ENCODE results near the gene GJB2.
A peak's percentile ranks its signal among the peaks of the same experiment; 100 is the strongest.

The GJB2 gene

DNA sequence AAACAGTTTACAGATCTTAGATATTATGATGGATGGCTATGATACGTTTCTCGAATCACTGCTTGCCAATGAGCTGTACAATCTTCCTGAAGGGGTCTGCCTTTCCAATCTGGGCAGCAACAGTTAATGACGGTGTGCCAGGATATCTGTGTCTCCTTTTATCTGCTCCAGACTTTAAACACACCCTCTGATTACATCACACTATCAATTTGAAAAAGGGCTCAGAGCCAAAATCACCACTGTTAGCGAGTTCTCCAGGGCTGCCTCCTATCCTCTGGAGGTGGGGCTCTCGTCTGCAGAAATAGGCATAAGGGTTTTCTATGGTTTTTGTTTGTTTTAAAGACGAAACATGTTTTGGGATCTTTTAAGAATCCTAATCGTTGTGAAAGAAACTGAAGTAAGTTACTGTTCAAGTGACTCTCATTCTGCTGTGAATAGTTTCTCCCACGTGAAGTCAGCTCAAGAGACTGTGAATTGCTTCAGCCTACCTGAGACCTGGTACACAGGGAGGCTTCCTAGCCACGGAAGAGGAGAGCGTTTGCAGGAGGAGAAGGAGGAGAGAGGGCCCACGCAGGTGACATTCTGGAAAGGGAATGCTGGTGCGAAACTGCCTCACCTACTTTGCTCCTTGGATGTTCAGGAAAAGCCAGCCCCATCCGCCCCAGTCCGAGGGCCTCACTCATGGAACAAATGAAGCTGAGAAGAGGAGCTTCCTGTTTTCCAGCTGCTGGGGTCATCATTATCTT lies 16.7 kb downstream of the GJB2 start:
- peak overlapping the region; percentile 74 for H3K27ac ChIP-seq
- TF ChIP-seq, protein P1, sequence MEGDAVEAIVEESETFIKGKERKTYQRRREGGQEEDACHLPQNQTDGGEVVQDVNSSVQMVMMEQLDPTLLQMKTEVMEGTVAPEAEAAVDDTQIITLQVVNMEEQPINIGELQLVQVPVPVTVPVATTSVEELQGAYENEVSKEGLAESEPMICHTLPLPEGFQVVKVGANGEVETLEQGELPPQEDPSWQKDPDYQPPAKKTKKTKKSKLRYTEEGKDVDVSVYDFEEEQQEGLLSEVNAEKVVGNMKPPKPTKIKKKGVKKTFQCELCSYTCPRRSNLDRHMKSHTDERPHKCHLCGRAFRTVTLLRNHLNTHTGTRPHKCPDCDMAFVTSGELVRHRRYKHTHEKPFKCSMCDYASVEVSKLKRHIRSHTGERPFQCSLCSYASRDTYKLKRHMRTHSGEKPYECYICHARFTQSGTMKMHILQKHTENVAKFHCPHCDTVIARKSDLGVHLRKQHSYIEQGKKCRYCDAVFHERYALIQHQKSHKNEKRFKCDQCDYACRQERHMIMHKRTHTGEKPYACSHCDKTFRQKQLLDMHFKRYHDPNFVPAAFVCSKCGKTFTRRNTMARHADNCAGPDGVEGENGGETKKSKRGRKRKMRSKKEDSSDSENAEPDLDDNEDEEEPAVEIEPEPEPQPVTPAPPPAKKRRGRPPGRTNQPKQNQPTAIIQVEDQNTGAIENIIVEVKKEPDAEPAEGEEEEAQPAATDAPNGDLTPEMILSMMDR (conservative IDR thresholded peaks at IDR 0.05), result no peak
- TF ChIP-seq ZFX (IDR thresholded peaks at IDR 0.05), result no peak

DNA sequence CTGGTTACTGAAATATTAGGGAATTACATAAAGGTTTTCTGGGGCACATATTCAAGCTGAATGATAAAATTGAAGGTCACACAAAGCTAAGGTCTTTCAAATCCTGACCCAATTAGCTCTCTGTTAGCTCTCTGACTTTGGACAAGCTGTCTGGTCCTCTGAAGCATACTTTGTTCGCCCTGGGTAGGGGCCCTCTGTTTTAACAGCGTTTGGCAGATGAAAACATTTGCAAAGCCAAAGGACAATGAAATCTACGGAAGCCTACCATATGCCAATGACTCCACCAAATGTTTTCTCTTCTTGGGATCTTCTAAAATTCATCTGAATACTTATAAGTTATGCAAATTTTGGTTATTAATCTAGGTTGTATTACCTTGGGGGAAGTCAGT lies 17.3 kb downstream of the GJB2 start:
- peak overlapping the region; percentile 74 for H3K27ac ChIP-seq
- TF ChIP-seq, protein P1 (conservative IDR thresholded peaks at IDR 0.05), result no peak
- TF ChIP-seq ZFX (IDR thresholded peaks at IDR 0.05), result no peak

DNA sequence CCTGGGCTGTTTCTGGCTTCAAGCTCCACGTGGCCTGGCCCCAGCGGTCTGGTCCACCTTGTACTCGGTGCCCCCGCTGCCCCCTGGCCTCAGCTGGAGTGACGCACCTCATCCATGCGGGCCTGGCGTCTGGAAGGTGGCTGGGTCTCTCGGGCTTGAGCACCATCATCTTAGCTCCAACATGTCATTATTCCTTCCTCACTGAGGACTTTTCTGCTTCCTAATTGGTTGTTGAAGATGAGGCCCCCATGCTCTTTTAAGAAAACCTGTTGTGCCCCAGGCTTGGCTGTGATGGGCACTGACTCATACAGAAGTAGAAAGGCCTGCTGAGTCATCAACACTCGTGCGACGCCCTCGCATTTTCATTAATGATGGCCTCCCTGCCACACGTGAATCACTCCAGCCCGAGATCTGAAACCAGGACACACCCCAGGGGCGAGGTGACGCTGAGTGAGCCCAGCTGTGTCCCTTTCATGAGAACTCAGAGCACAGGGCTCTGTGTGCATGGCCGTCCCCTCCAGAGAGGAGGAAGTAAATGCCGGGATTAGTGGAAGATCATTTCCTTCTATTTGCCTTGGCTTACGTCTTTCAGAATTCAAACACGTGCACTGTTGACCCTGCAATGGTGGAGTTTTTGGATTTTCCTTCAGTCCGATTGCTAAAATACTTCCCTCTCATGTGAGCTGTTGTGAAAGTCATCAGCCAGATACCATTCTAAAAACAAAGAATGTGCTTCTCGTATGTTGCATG lies 17.9 kb downstream of the GJB2 start:
- H3K27ac ChIP-seq, result peak overlapping the region; percentile 74
- peak; percentile 25; the same call in 1 of the 2 replicates for TF ChIP-seq ZFX (IDR thresholded peaks at IDR 0.05)
- TF ChIP-seq, protein P1 (conservative IDR thresholded peaks at IDR 0.05), result no peak

DNA sequence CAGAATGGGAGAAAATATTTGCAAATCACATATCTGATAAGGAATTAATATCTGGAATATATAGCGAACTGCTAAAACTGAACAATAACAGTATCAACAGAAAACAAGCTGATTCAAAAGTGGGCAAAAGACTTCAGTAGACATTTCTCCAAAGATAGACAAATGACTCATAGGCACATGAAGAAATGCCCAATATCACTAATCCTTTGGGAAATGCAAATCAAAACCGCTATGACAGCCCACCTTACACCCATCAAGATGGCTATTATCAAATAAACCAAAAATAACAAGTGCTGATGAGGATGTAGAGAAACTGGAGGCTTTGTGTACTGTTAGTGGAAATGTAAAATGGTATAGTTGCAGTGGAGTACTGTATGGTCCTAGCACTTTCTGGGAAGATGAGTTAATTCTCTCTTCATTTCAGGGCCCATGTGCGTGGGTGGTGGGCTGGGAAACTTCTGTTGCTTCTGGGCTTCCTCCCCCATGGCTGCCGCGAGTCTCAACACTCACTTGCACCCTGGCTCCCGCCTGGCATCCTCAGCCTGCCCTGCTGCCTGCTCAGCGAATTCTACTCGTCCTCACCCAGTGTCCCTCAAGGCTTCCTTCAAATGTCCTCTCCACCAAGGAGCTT lies 19.5 kb downstream of the GJB2 start:
- peak overlapping the region; percentile 74 for H3K27ac ChIP-seq
- TF ChIP-seq, protein P1 (conservative IDR thresholded peaks at IDR 0.05), result no peak
- no peak for TF ChIP-seq ZFX (IDR thresholded peaks at IDR 0.05)

DNA sequence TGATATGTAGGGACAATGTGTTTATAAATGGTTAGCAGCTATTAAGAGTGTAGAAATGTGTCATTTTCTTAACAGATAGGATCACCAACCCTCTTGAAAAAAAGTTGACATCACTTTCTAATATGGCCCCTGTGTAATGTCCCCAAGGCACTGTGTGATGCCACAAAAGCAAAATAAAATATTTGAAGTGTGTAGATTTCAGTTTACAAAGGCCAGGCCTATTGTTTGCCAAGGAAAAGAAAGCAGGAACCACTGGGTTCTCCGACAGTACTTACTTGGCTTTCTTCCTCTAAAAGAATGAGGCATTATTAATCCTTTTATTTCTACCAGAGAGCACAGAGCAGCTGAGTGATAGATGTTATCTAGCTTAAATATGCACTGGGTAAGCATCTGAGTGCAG lies 21.4 kb downstream of the GJB2 start:
- TF ChIP-seq, protein P1 (conservative IDR thresholded peaks at IDR 0.05), result no peak
- TF ChIP-seq ZFX (IDR thresholded peaks at IDR 0.05), result no peak
- H3K27ac ChIP-seq, result peak overlapping the region; percentile 77

DNA sequence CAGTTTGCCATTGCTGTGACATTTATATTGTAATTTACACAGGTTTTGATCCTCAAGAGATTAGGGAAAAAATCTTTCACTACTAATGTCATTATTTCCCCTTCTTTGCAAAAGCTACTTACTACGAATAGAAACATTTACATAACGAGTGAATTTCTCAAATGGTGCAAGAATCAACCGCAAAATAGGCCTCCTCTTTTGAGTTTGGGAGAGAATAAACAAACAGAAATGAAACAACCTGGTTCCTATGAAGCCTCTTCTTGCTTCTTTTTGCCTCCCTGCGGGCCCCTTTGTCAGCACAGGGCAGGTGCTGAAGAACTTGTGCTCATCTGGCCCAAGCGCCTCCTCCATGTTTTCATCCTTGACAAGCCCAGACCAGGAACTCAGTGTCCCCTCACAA lies 21.8 kb downstream of the GJB2 start:
- H3K27ac ChIP-seq, result peak overlapping the region; percentile 77
- TF ChIP-seq ZFX (IDR thresholded peaks at IDR 0.05), result no peak
- TF ChIP-seq, protein P1 (conservative IDR thresholded peaks at IDR 0.05), result no peak

DNA sequence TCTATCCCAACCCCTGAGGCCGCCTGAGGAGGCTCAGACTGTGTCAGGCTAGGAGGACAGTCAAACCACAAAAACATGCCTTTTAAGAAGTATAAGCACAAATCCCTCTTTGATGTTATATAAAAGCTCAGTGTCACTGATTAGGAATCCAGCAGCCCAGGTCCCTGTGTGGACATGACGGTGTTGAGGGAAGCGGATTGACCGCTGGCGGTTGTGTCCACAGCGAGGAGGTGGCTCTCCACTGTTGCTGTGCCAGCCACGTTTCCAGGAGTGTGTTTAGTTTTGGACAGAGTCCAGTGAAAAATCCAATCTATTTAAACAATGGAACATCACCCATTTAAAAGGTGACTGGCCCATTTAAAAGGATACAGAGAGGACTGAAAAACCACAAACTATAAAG lies 24.3 kb downstream of the GJB2 start:
- H3K27ac ChIP-seq, result peak overlapping the region; percentile 3

More for the DNA sequence above, 24.3 kb downstream of the GJB2 start:
- TF ChIP-seq ZFX (IDR thresholded peaks at IDR 0.05), result no peak
- TF ChIP-seq, protein P1 (conservative IDR thresholded peaks at IDR 0.05), result no peak
